Uterus (tissue), 2 donors: Measurements from ENCODE around the gene ZC3H7A.

ENCODE experiments used
- POLR2A ChIP-seq, 2 donors: fragments of 450-650 bp; IDR thresholded peaks; one replicate each; pipeline ENCODE4 v1.6.1; 2016; ENCODE audit warnings: antibody characterized with exemption in 2 of 2, mild to moderate bottlenecking in 1 of 2, moderate library complexity in 1 of 2
- TF ChIP-seq, protein P1 (sequence below), 4 experiments: fragments of 200-600 bp in 2 of 4; fragments of 450-650 bp in 2 of 4; sonication (generic) in 2 of 4; IDR thresholded peaks; one replicate each; pipeline ENCODE4 v1.5.1; 2016 to 2019; ENCODE audit warnings: antibody characterized with exemption in 4 of 4, mild to moderate bottlenecking in 2 of 4, moderate library complexity in 1 of 4

DNA sequence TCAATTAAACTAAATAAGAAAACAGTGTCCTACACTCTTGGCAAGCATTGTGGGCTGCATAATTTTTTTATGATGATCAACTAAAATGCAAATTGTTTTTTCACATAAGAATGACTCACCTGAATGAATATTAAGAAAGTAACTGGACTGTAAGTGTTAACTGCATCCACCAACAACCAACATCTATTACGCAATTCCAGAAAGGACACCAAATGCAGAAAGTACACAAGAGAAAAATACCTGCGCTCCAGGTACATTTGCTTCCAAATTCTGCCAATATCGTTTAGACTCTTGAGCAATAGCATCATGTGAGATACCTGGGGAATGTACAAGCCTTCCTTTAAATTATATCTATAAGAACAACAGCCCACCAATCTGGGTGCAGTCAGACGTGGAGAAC, 34.6 kb downstream of the ZC3H7A start:
- TF ChIP-seq, protein P1, sequence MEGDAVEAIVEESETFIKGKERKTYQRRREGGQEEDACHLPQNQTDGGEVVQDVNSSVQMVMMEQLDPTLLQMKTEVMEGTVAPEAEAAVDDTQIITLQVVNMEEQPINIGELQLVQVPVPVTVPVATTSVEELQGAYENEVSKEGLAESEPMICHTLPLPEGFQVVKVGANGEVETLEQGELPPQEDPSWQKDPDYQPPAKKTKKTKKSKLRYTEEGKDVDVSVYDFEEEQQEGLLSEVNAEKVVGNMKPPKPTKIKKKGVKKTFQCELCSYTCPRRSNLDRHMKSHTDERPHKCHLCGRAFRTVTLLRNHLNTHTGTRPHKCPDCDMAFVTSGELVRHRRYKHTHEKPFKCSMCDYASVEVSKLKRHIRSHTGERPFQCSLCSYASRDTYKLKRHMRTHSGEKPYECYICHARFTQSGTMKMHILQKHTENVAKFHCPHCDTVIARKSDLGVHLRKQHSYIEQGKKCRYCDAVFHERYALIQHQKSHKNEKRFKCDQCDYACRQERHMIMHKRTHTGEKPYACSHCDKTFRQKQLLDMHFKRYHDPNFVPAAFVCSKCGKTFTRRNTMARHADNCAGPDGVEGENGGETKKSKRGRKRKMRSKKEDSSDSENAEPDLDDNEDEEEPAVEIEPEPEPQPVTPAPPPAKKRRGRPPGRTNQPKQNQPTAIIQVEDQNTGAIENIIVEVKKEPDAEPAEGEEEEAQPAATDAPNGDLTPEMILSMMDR (IDR thresholded peaks at IDR 0.05): no peak
- TF ChIP-seq POLR2A (IDR thresholded peaks at IDR 0.05): no peak
